H1 (cell line): ENCODE measurements around the gene CD300A. TPM values are rescaled to one million over a fixed set of nuclear protein-coding genes. Genes with fewer than 3 reads are reported as not detected.

ENCODE experiments used
- CTCF ChIA-PET: fragments of 300-600 bp; sonication (Branson Sonifier 250); formaldehyde crosslinking; loops from one replicate; lab custom pipeline; 2021; ENCODE audit not compliant: partially characterized antibody; lab: Charles Lee
- POLR2A ChIA-PET: fragments of 300-600 bp; sonication (Branson Sonifier 250); formaldehyde crosslinking; loops from one replicate; lab custom pipeline; 2021; ENCODE audit warnings: inconsistent platforms; ENCODE audit not compliant: partially characterized antibody; lab: Charles Lee
- DNase-seq, 2 experiments: peaks; one replicate each; pipeline versions ENCODE4 v3.0.0 to v3.0.0-alpha.2; 2010 to 2022; ENCODE audit warnings: low spot score in 2 of 2, low read depth in 1 of 2, mixed read lengths in 1 of 2
- FAIRE-seq: peaks from 2 replicates; lab custom pipeline; 2011; peaks lifted over from hg19 to GRCh38; lab: Jason Lieb, UNC
- H2AFZ ChIP-seq: 2 replicates; pipeline ENCODE4 v1.8.1; 2012; ENCODE audit warnings: low read length, inconsistent platforms
- H2AK5ac ChIP-seq: 2 replicates; pipeline ENCODE4 v1.6.1; 2013; ENCODE audit warnings: low read depth, low read length
- H2BK120ac ChIP-seq: replicated peaks from 2 replicates; pipeline ENCODE3; 2013; ENCODE audit warnings: low read depth, low read length, inconsistent platforms
- H2BK12ac ChIP-seq: 2 replicates; pipeline ENCODE4 v1.6.1; 2013; ENCODE audit warnings: low read depth, low read length
- H2BK15ac ChIP-seq: 2 replicates; pipeline ENCODE4 v1.6.1; 2013; ENCODE audit warnings: low read length
- H2BK20ac ChIP-seq: 2 replicates; pipeline ENCODE4 v1.6.1; 2013; ENCODE audit warnings: low read length
- H2BK5ac ChIP-seq: 2 replicates; pipeline ENCODE4 v1.6.1; 2013; ENCODE audit warnings: low read depth, low read length
- H3K14ac ChIP-seq: 2 replicates; pipeline ENCODE4 v1.6.1; 2013; ENCODE audit warnings: inconsistent platforms; ENCODE audit not compliant: insufficient read length
- H3K18ac ChIP-seq: 2 replicates; pipeline ENCODE4 v1.6.1; 2013; ENCODE audit warnings: low read length; ENCODE audit errors: extremely low read depth
- H3K23ac ChIP-seq: 2 replicates; pipeline ENCODE4 v1.6.1; 2013; ENCODE audit warnings: inconsistent platforms; ENCODE audit not compliant: insufficient read length
- H3K23me2 ChIP-seq: 2 replicates; pipeline ENCODE4 v1.6.1; 2013; ENCODE audit warnings: low read depth, low read length
- H3K27ac ChIP-seq: 2 replicates; pipeline ENCODE4 v1.6.1; 2011; ENCODE audit warnings: low read depth, low read length, inconsistent platforms
- H3K27me3 ChIP-seq, 4 experiments: replicated peaks in 1 of 4; 1 replicate in 1 of 4; 2 replicates in 3 of 4; pipeline versions ENCODE4 v1.6.1 to v1.8.1; 2011 to 2013; ENCODE audit warnings: low read length in 3 of 4, mild to moderate bottlenecking in 3 of 4, inconsistent platforms in 2 of 4, mixed read lengths in 2 of 4, moderate library complexity in 1 of 4; ENCODE audit not compliant: control insufficient read depth in 3 of 4, insufficient read depth in 3 of 4; ENCODE audit errors: extremely low read depth in 1 of 4
- H3K36me3 ChIP-seq, 4 experiments: 2 replicates each; pipeline versions ENCODE4 v1.6.1 to v1.8.1; 2011 to 2013; ENCODE audit warnings: mild to moderate bottlenecking in 4 of 4, low read length in 3 of 4, moderate library complexity in 2 of 4, control low read depth in 1 of 4, inconsistent platforms in 1 of 4; ENCODE audit not compliant: insufficient read depth in 4 of 4, control insufficient read depth in 2 of 4
- H3K4ac ChIP-seq: replicated peaks from 2 replicates; pipeline ENCODE3; 2013; ENCODE audit warnings: low read length, low read depth, mixed read lengths, inconsistent platforms; ENCODE audit not compliant: insufficient read length
- H3K4me1 ChIP-seq, 4 experiments: replicated peaks in 1 of 4; 1 replicate in 1 of 4; 2 replicates in 3 of 4; pipeline versions ENCODE4 v1.6.1 to v1.8.1; 2011 to 2013; ENCODE audit warnings: low read length in 3 of 4, inconsistent platforms in 2 of 4, mixed read lengths in 1 of 4; ENCODE audit not compliant: insufficient read depth in 4 of 4, control insufficient read depth in 3 of 4
- H3K4me2 ChIP-seq, 2 experiments: 2 replicates each; pipeline versions ENCODE4 v1.6.1 to v1.8.1; 2011 to 2013; ENCODE audit warnings: low read depth in 2 of 2, low read length in 2 of 2, control low read depth in 1 of 2, inconsistent platforms in 1 of 2, mild to moderate bottlenecking in 1 of 2; ENCODE audit not compliant: insufficient read depth in 1 of 2
- H3K4me3 ChIP-seq, 4 experiments: fragments of 200-600, 300-600 bp in 1 of 4; sonication (generic), shearing (Covaris generic), sonication (Bioruptor Twin) in 1 of 4; 2 replicates each; pipeline versions ENCODE4 v1.5.1 to v1.8.1; 2011 to 2016; ENCODE audit warnings: low read length in 4 of 4, low read depth in 3 of 4, control low read depth in 2 of 4, inconsistent platforms in 2 of 4, mild to moderate bottlenecking in 2 of 4, mixed read lengths in 1 of 4, moderate library complexity in 1 of 4; ENCODE audit not compliant: insufficient read depth in 2 of 4; ENCODE audit errors: extremely low read depth in 1 of 4
- H3K56ac ChIP-seq: replicated peaks from 2 replicates; pipeline ENCODE3; 2013; ENCODE audit warnings: low read depth, mild to moderate bottlenecking, mixed read lengths, low read length, inconsistent platforms; ENCODE audit not compliant: insufficient read length
- H3K79me1 ChIP-seq: 2 replicates; pipeline ENCODE4 v1.6.1; 2013; ENCODE audit warnings: low read depth, low read length, control low read depth
- H3K79me2 ChIP-seq, 2 experiments: 2 replicates each; pipeline versions ENCODE4 v1.6.1 to v1.8.1; 2012 to 2013; ENCODE audit warnings: low read length in 2 of 2, mild to moderate bottlenecking in 2 of 2, inconsistent platforms in 1 of 2; ENCODE audit not compliant: insufficient read depth in 2 of 2, control insufficient read depth in 1 of 2
- H3K9ac ChIP-seq, 4 experiments: replicated peaks in 1 of 4; 1 replicate in 1 of 4; 2 replicates in 3 of 4; pipeline versions ENCODE4 v1.6.1 to v1.8.1; 2011 to 2013; ENCODE audit warnings: low read depth in 3 of 4, low read length in 3 of 4, control low read depth in 2 of 4, mild to moderate bottlenecking in 2 of 4, moderate library complexity in 2 of 4, inconsistent platforms in 1 of 4; ENCODE audit errors: extremely low read depth in 1 of 4
- H3K9me3 ChIP-seq, 2 experiments: 2 replicates each; pipeline versions ENCODE4 v1.6.1 to v1.8.1; 2012 to 2013; ENCODE audit warnings: mild to moderate bottlenecking in 2 of 2, moderate library complexity in 2 of 2, control low read depth in 1 of 2, inconsistent platforms in 1 of 2, low read depth in 1 of 2, low read length in 1 of 2, mixed read lengths in 1 of 2; ENCODE audit not compliant: insufficient read depth in 2 of 2
- H4K20me1 ChIP-seq, 2 experiments: replicated peaks in 1 of 2; 2 replicates each; pipeline versions ENCODE3 to v1.8.1; 2011 to 2013; ENCODE audit warnings: inconsistent platforms in 2 of 2, low read length in 2 of 2, mild to moderate bottlenecking in 1 of 2; ENCODE audit not compliant: insufficient read depth in 2 of 2, control insufficient read depth in 1 of 2
- H4K5ac ChIP-seq: 2 replicates; pipeline ENCODE4 v1.6.1; 2013; ENCODE audit warnings: low read length, low read depth, mixed read lengths, inconsistent platforms; ENCODE audit not compliant: insufficient read length
- H4K8ac ChIP-seq: 2 replicates; pipeline ENCODE4 v1.8.0; 2013; ENCODE audit warnings: mild to moderate bottlenecking, moderate library complexity, low read length, inconsistent platforms; ENCODE audit not compliant: insufficient read depth; ENCODE audit errors: extremely low read depth
- H4K91ac ChIP-seq: replicated peaks from 2 replicates; pipeline ENCODE3; 2013; ENCODE audit warnings: low read length, mixed read lengths, inconsistent platforms; ENCODE audit not compliant: insufficient read length
- BCL11A ChIP-seq, 2 experiments: IDR thresholded peaks; one replicate each; pipeline ENCODE4 v1.6.1; 2011; ENCODE audit warnings: low read depth in 2 of 2, low read length in 2 of 2, mild to moderate bottlenecking in 2 of 2
- CHD1 ChIP-seq: IDR thresholded peaks from 2 replicates; pipeline ENCODE4 v1.6.1; 2012; ENCODE audit warnings: low read depth, low read length, improper control_type of control experiment
- EZH2 ChIP-seq: fragments of 200-600 bp; sonication (generic); IDR thresholded peaks from 2 replicates; pipeline ENCODE4 v1.7.1; 2012; ENCODE audit warnings: low read depth, mild to moderate bottlenecking, moderate library complexity, low read length, inconsistent platforms; ENCODE audit not compliant: severe bottlenecking
- FOSL1 ChIP-seq: IDR thresholded peaks from 2 replicates; pipeline ENCODE4 v1.6.1; 2011; ENCODE audit warnings: mild to moderate bottlenecking, low read depth, low read length, moderate library complexity; ENCODE audit not compliant: insufficient read depth
- HDAC6 ChIP-seq: IDR thresholded peaks from one replicate; pipeline ENCODE4 v1.7.1; 2012; ENCODE audit warnings: low read depth, mild to moderate bottlenecking, inconsistent platforms, low read length, moderate library complexity
- PHF8 ChIP-seq: fragments of 200-600 bp; sonication (generic); conservative IDR thresholded peaks from 2 replicates; pipeline ENCODE4 v1.7.1; 2012; ENCODE audit warnings: low read depth, mild to moderate bottlenecking, inconsistent platforms, low read length, moderate library complexity
- RFX5 ChIP-seq: IDR thresholded peaks from 2 replicates; pipeline ENCODE4 v1.6.1; 2011; ENCODE audit warnings: low read depth, low read length, improper control_type of control experiment, borderline replicate concordance
- SIX5 ChIP-seq: IDR thresholded peaks from 2 replicates; pipeline ENCODE4 v1.6.1; 2011; ENCODE audit warnings: mild to moderate bottlenecking, low read depth, low read length
- SP2 ChIP-seq: IDR thresholded peaks from 2 replicates; pipeline ENCODE4 v1.6.1; 2012; ENCODE audit warnings: mild to moderate bottlenecking, low read length, inconsistent platforms
- SP4 ChIP-seq: IDR thresholded peaks from 2 replicates; pipeline ENCODE4 v1.6.1; 2012; ENCODE audit warnings: low read length, inconsistent platforms
- WGBS, 2 experiments: shearing (Covaris generic) in 1 of 2; methylation state at CpG; one replicate each; pipeline versions ENCODE4 v1.1.6 to v1.1.7; 2013 to 2015; ENCODE audit warnings: low lambda C conversion rate in 2 of 2, mixed read lengths in 2 of 2, inconsistent platforms in 1 of 2, low coverage in 1 of 2, missing lambda C conversion rate in 1 of 2; ENCODE audit not compliant: insufficient replicate concordance in 2 of 2, insufficient coverage in 1 of 2, insufficient read length in 1 of 2; ENCODE audit errors: extremely low coverage in 1 of 2, missing lambda C conversion rate in 1 of 2; 5-methylcytosine and 5-hydroxymethylcytosine counted together
- polyA plus RNA-seq, 7 experiments: library from polyadenylated mRNA; depleted of rRNA in 3 of 7; stranded (reverse) in 5 of 7; unstranded in 2 of 7; fragments of >200 nt in 5 of 7; fragments of 200-250 nt in 2 of 7; gene quantifications; 1 replicate in 5 of 7; 2 replicates in 1 of 7; 4 replicates in 1 of 7; pipeline versions ENCODE4 v1.2.1 to v1.2.3, GENCODE V29; 2011 to 2013; ENCODE audit warnings: missing spikeins in 2 of 7, mixed read lengths in 2 of 7
- total RNA-seq: library from RNA; stranded (reverse); fragmentation: NEBNext Ultra II Directional; extraction: Animal tissue kit (Norgen Biotek cat#: 25700); gene quantifications from 2 replicates; pipeline ENCODE4 v1.2.1, GENCODE V29; 2021

Gene CD300A
- total and polyA plus RNA-seq, 2 of the 8 experiments (the other 6 are each of a cell fraction or from before 2014, with no cell fraction given) = 0.52 to 1.3 TPM

DNA sequence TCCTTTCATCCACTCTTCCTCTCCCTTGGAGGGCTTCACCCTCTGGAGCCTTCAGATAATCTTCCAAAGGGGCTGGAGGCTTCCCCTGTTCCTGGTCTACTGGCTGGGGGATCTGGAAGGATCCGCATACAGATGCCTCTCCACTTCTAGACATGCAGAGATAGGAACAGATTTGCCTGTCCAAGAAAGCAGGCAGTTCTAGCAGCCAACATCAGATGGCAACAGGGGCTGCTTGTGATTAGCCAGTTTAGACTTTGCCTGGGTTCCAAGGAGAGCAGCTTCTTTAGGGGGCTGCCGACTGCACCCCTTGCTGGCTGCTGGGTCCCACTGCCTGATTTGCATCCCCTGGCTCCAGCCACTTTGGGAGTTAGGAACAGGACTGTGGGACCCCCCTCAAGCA, 6.2 kb upstream of the CD300A start:
- Histone ChIP-seq H3K23me2 (peaks cover 5% of the 10 kb centered on the region), H3K27ac (no peak overlapping the region), H3K4me2 (no peak overlapping the region), H4K5ac (no peak overlapping the region), H3K4me1 (peaks cover 3 to 8% (median 5%) of the 10 kb centered on the region in 4 experiments; a peak in 5 of 7 replicates), H3K9ac (no peak overlapping the region), H2AK5ac (no peak overlapping the region), H3K79me1 (no peaks in the 10 kb centered on the region), H3K36me3 (no peaks in the 10 kb centered on the region), H2AFZ (no peak overlapping the region), H2BK5ac (no peak overlapping the region), H3K14ac (no peak overlapping the region), H3K18ac (no peak overlapping the region), H3K4ac (no peak overlapping the region), H3K4me3 (no peak overlapping the region), H3K9me3 (no peaks in the 10 kb centered on the region), H2BK20ac (no peak overlapping the region), H3K23ac (no peak overlapping the region), H4K91ac (no peak overlapping the region), H2BK12ac (no peak overlapping the region), H2BK120ac (no peak overlapping the region), H4K20me1 (peaks cover 0 to 3% of the 10 kb centered on the region in 2 experiments), H3K27me3 (peaks cover 0 to under 1% (median 0%) of the 10 kb centered on the region in 4 experiments; a peak in 2 of 7 replicates), H4K8ac (no peak overlapping the region), H3K79me2 (no peaks in the 10 kb centered on the region), H2BK15ac (no peak overlapping the region), H3K56ac (no peak overlapping the region)
- POLR2A ChIA-PET = no interaction called here
- DNase-seq (no peak), FAIRE-seq (no peak)
- CTCF ChIA-PET = interaction anchor here (1.2 to 8.2 kb wide), 7 partner anchors 16 to 175 kb away, joined by 3 to 93 read pairs (median 4); no protein-coding TSS in a partner anchor
- TF ChIP-seq EZH2 = no peak
- no peak for TF ChIP-seq PHF8
- no peak for TF ChIP-seq SP2
- no peak for TF ChIP-seq SP4
- no peak for TF ChIP-seq CHD1
- TF ChIP-seq HDAC6 = no peak
- no peak for TF ChIP-seq BCL11A (IDR thresholded peaks at IDR 0.05; ENCODE audit: low read depth in 2 of 2, low read length in 2 of 2)
- no peak for TF ChIP-seq SIX5
- TF ChIP-seq RFX5 = no peak
- no peak for TF ChIP-seq FOSL1
- 81% methylated on average over 2 of the region's 2 CpGs; no CpG with 5 or more reads in 1 of the 2 experiments for WGBS, 2 experiments
